NCI-H748 treated with DMSO at 0.1 percent for 48 hours (cell line): ENCODE results near the gene LAMA3.

Source experiments
- DNase-seq: peaks from one replicate; lab custom pipeline; 2025; lab: John Stamatoyannopoulos, UW

The LAMA3 gene

GRCh38 chr18:24003288-24003687 lies 314.0 kb downstream of the LAMA3 start:
- DNase-seq: no peak

- DNase-seq: no peak
Measured at GRCh38 chr18:24003903-24004640, 314.8 kb downstream of the LAMA3 start.
